SK-N-SH (cell line): Measurements from ENCODE around the gene KRT6A. TPM values are rescaled to one million over a fixed set of nuclear protein-coding genes. Genes with fewer than 3 reads are reported as not detected.

Source experiments
- CTCF ChIA-PET: fragments of 300-600, 350-600 bp; formaldehyde crosslinking; extraction: SDS; loops from one replicate; lab custom pipeline; 2021; lab: Yijun Ruan, JAX
- POLR2A ChIA-PET: fragments of 350-600 bp; sonication (Branson Sonifier 250); formaldehyde crosslinking; extraction: SDS; loops from one replicate; lab custom pipeline; 2020; ENCODE audit warnings: antibody characterized with exemption, inconsistent platforms; lab: Yijun Ruan, JAX
- DNase-seq: peaks from one replicate; pipeline ENCODE4 v3.0.0; 2012
- H2AFZ ChIP-seq: fragments of 200-600 bp; sonication (generic); 2 replicates; pipeline ENCODE4 v1.8.1; 2016; ENCODE audit warnings: antibody characterized with exemption, mild to moderate bottlenecking, low read depth
- H3F3A ChIP-seq: fragments of 200-600 bp; sonication (generic); replicated peaks from 2 replicates; pipeline ENCODE3; 2016; ENCODE audit warnings: antibody characterized with exemption, mild to moderate bottlenecking; ENCODE audit not compliant: insufficient read depth
- H3K27ac ChIP-seq, 2 experiments: fragments of 200-500 bp in 1 of 2; fragments of 200-600 bp in 1 of 2; sonication (Bioruptor generic) in 1 of 2; sonication (generic), shearing (Covaris generic) in 1 of 2; 2 replicates each; pipeline versions ENCODE4 v1.5.1 to v1.6.1; 2014 to 2016; ENCODE audit warnings: low read depth in 2 of 2, inconsistent platforms in 1 of 2, low read length in 1 of 2, mild to moderate bottlenecking in 1 of 2, mixed read lengths in 1 of 2
- H3K27me3 ChIP-seq: fragments of 200-600 bp; sonication (generic), shearing (Covaris generic); 2 replicates; pipeline ENCODE4 v1.6.1; 2016; ENCODE audit warnings: mixed run types; ENCODE audit not compliant: insufficient read depth
- H3K36me3 ChIP-seq, 2 experiments: fragments of 200-500 bp in 1 of 2; fragments of 200-600 bp in 1 of 2; sonication (Bioruptor generic) in 1 of 2; sonication (generic) in 1 of 2; replicated peaks in 1 of 2; 2 replicates each; pipeline versions ENCODE3 to v1.5.1; 2014 to 2016; ENCODE audit warnings: low read length in 1 of 2, mild to moderate bottlenecking in 1 of 2; ENCODE audit not compliant: insufficient read depth in 2 of 2, control insufficient read depth in 1 of 2
- H3K4me1 ChIP-seq, 2 experiments: fragments of 200-500 bp in 1 of 2; fragments of 200-600 bp in 1 of 2; sonication (Bioruptor generic) in 1 of 2; sonication (generic), shearing (Covaris generic) in 1 of 2; 2 replicates each; pipeline versions ENCODE4 v1.5.1 to v1.6.1; 2014 to 2016; ENCODE audit warnings: low read depth in 1 of 2, low read length in 1 of 2, mixed run types in 1 of 2; ENCODE audit not compliant: insufficient read depth in 2 of 2, control insufficient read depth in 1 of 2
- H3K4me2 ChIP-seq: fragments of 200-600 bp; sonication (generic), shearing (Covaris generic); 2 replicates; pipeline ENCODE4 v1.6.1; 2017; ENCODE audit warnings: mixed run types
- H3K4me3 ChIP-seq, 2 experiments: fragments of 200-500 bp in 1 of 2; fragments of 200-600 bp in 1 of 2; sonication (Bioruptor generic) in 1 of 2; sonication (generic), shearing (Covaris generic) in 1 of 2; 2 replicates each; pipeline versions ENCODE4 v1.5.1 to v1.8.1; 2014 to 2016; ENCODE audit warnings: low read depth in 2 of 2, inconsistent platforms in 1 of 2, low read length in 1 of 2, mild to moderate bottlenecking in 1 of 2, mixed read lengths in 1 of 2, moderate library complexity in 1 of 2
- H3K79me2 ChIP-seq: fragments of 200-600 bp; sonication (generic); 2 replicates; pipeline ENCODE4 v1.8.1; 2017; ENCODE audit warnings: mild to moderate bottlenecking; ENCODE audit not compliant: insufficient read depth
- H3K9ac ChIP-seq: fragments of 200-600 bp; sonication (generic); 2 replicates; pipeline ENCODE4 v1.6.1; 2017; ENCODE audit warnings: mixed run types
- H3K9me2 ChIP-seq: fragments of 200-600 bp; sonication (generic); 2 replicates; pipeline ENCODE4 v1.6.1; 2017; ENCODE audit warnings: mixed run types
- H3K9me3 ChIP-seq: fragments of 200-600 bp; sonication (generic); 2 replicates; pipeline ENCODE4 v1.6.1; 2017; ENCODE audit warnings: mixed run types, mild to moderate bottlenecking, moderate library complexity
- H4K20me1 ChIP-seq: fragments of 200-600 bp; sonication (generic); 2 replicates; pipeline ENCODE4 v1.6.1; 2017; ENCODE audit warnings: mild to moderate bottlenecking, mixed run types; ENCODE audit not compliant: insufficient read depth
- EZH2phosphoT487 ChIP-seq: fragments of 200-600 bp; sonication (generic); IDR thresholded peaks from 2 replicates; pipeline ENCODE4 v1.6.1; 2017; ENCODE audit warnings: low read depth, mixed run types, mild to moderate bottlenecking, antibody characterized with exemption, moderate library complexity, borderline replicate concordance
- FOXM1 ChIP-seq: IDR thresholded peaks from 2 replicates; pipeline ENCODE4 v1.4.0; 2012; ENCODE audit warnings: low read depth, mild to moderate bottlenecking
- GABPA ChIP-seq: IDR thresholded peaks from 2 replicates; pipeline ENCODE4 v1.4.0; 2012; ENCODE audit warnings: low read depth, mild to moderate bottlenecking
- GATA2 ChIP-seq: sonication (generic); formaldehyde crosslinking; IDR thresholded peaks from 2 replicates; pipeline ENCODE4 v1.5.0; 2020; ENCODE audit warnings: mild to moderate bottlenecking, missing genetic modification reagents
- NRF1 ChIP-seq: IDR thresholded peaks from 2 replicates; pipeline ENCODE4 v1.6.1; 2012; ENCODE audit warnings: low read depth, mild to moderate bottlenecking, low read length
- RAD21 ChIP-seq: IDR thresholded peaks from 2 replicates; pipeline ENCODE4 v1.6.1; 2012; ENCODE audit warnings: mild to moderate bottlenecking, low read length
- REST ChIP-seq: IDR thresholded peaks from 2 replicates; pipeline ENCODE4 v1.6.1; 2012; ENCODE audit warnings: mild to moderate bottlenecking, low read depth, low read length, moderate library complexity
- RFX5 ChIP-seq: IDR thresholded peaks from 2 replicates; pipeline ENCODE4 v1.6.1; 2012; ENCODE audit warnings: mild to moderate bottlenecking, improper control_type of control experiment, low read length
- RXRA ChIP-seq: IDR thresholded peaks from 2 replicates; pipeline ENCODE4 v1.4.0; 2012; ENCODE audit warnings: low read depth, mild to moderate bottlenecking, borderline replicate concordance
- WGBS: methylation state at CpG from one replicate; pipeline ENCODE4 v1.1.6; 2017; ENCODE audit warnings: low lambda C conversion rate; 5-methylcytosine and 5-hydroxymethylcytosine counted together
- polyA plus RNA-seq, 3 experiments: library from polyadenylated mRNA; depleted of rRNA; stranded (reverse); fragments of >200 nt; gene quantifications; 2 replicates each; pipeline ENCODE4 v1.2.3, GENCODE V29; 2012

The KRT6A gene
- polyA plus RNA-seq, 1 of the 3 experiments (the other 2 are of a cell fraction) = not detected

GRCh38 chr12:52469853-52470252 is 23.2 kb downstream of the KRT6A start:
- POLR2A ChIA-PET = no interaction called here
- H3K4me1 ChIP-seq = no peaks in the 10 kb centered on the region
- no peaks in the 10 kb centered on the region for H4K20me1 ChIP-seq
- CTCF ChIA-PET = no interaction called here
- H3K27me3 ChIP-seq = peaks cover 26% of the 10 kb centered on the region; the same call in 1 of the 2 replicates
- H3K4me3 ChIP-seq = no peak overlapping the region
- no peaks in the 10 kb centered on the region for H3K79me2 ChIP-seq
- H3K9ac ChIP-seq = no peak overlapping the region
- H3K4me2 ChIP-seq = no peak overlapping the region
- no peak overlapping the region for H3K27ac ChIP-seq
- no peaks in the 10 kb centered on the region for H3K9me2 ChIP-seq
- H3F3A ChIP-seq = no peaks in the 10 kb centered on the region
- no peak overlapping the region for H2AFZ ChIP-seq
- 42% methylated on average over 4 of the region's 4 CpGs for WGBS
- no peaks in the 10 kb centered on the region for H3K9me3 ChIP-seq
- no peaks in the 10 kb centered on the region for H3K36me3 ChIP-seq
- TF ChIP-seq EZH2phosphoT487 (no peak), REST (no peak), NRF1 (no peak), RFX5 (no peak), RAD21 (no peak), FOXM1 (no peak)
- TF ChIP-seq, all 33 proteins: peak for 0
- no peak for DNase-seq

GRCh38 chr12:52464897-52465296 is 28.2 kb downstream of the KRT6A start:
- no peaks in the 10 kb centered on the region for H3K4me1 ChIP-seq
- H4K20me1 ChIP-seq = no peaks in the 10 kb centered on the region
- H3K79me2 ChIP-seq = no peaks in the 10 kb centered on the region
- 8% methylated on average over 2 of the region's 2 CpGs for WGBS
- no peak overlapping the region for H3K4me3 ChIP-seq
- no peaks in the 10 kb centered on the region for H3K36me3 ChIP-seq
- DNase-seq = no peak
- CTCF ChIA-PET = no interaction called here
- no peak overlapping the region for H3K4me2 ChIP-seq
- H3K27me3 ChIP-seq = peaks cover 15% of the 10 kb centered on the region; the same call in 1 of the 2 replicates
- H3K9me3 ChIP-seq = no peaks in the 10 kb centered on the region
- H3F3A ChIP-seq = no peaks in the 10 kb centered on the region
- H2AFZ ChIP-seq = no peak overlapping the region
- H3K27ac ChIP-seq = no peak overlapping the region
- no peak overlapping the region for H3K9ac ChIP-seq
- H3K9me2 ChIP-seq = no peaks in the 10 kb centered on the region
- TF ChIP-seq RXRA = no peak
- no peak for TF ChIP-seq GABPA
- peak; percentile 44 for TF ChIP-seq GATA2
- TF ChIP-seq, all 33 proteins: peak for 1
- POLR2A ChIA-PET = no interaction called here
